Measurements from ENCODE around the gene HOMER2. TPM values are rescaled to one million over a fixed set of nuclear protein-coding genes. Genes with fewer than 3 reads are reported as not detected.

HOMER2 gene
- total and polyA plus RNA-seq, 11 donors = 15.2 to 60.5 (median 36.9) TPM

- H3K4me3 ChIP-seq = no peak overlapping the region
- DNase-seq = peak in 2 of 5 donors; percentile 22 to 26
- intact Hi-C loops (cut with DNase I) = no loop called here
- peak overlapping the region in 6 of 12 donors; percentile 1 to 67 (median 52) for H3K27ac ChIP-seq
- H3K27me3 ChIP-seq = no peaks in the 10 kb centered on the region
- ATAC-seq = peak; percentile 37 to 68 (median 49)
- no peak for TF ChIP-seq CTCF (IDR thresholded peaks at IDR 0.05)
- TF ChIP-seq POLR2A (IDR thresholded peaks at IDR 0.05) = no peak
- H3K4me1 ChIP-seq = peaks cover 0 to 49% (median 9%) of the 10 kb centered on the region in 12 donors
- H3K9me3 ChIP-seq = peaks cover 0 to 2% (median 0%) of the 10 kb centered on the region in 12 donors
- H3K36me3 ChIP-seq = peaks cover 0 to 16% (median 0%) of the 10 kb centered on the region in 9 donors
- 41 to 56% (median 50%) methylated on average over 7 of the region's 7 CpGs for WGBS, 4 donors
Observed at GRCh38 chr15:82799183-82799841, 153.2 kb downstream of the HOMER2 start.

Other genes with a start within 250 kb of the HOMER2 start
- 1 to 10 TPM in 1 of 9 donors, under 1 TPM in 5, not detected in 3; 0.22 to 5.2 (median 0.54) TPM for gene AP3B2, start 242.8 kb downstream of the HOMER2 start, total RNA-seq
- under 1 TPM; 0.06 to 0.11 TPM for gene AP3B2, start 242.8 kb downstream of the HOMER2 start, polyA plus RNA-seq
- gene FSD2, start 146.7 kb downstream of the HOMER2 start, total RNA-seq = 100 to 1,000 TPM in 1 of 9 donors, 10 to 100 TPM in 8; 11.7 to 140 (median 71.6) TPM
- gene FSD2, start 146.7 kb downstream of the HOMER2 start, polyA plus RNA-seq = 10 to 100 TPM in 1 of 2 donors, 1 to 10 TPM in 1; 3.6 to 29.8 TPM
- 1 to 10 TPM; 4.6 to 9.1 (median 6.3) TPM for gene WHAMM, start 143.1 kb downstream of the HOMER2 start, total RNA-seq
- 1 to 10 TPM; 2.8 to 7.4 TPM for gene WHAMM, start 143.1 kb downstream of the HOMER2 start, polyA plus RNA-seq
- gene RAMAC, start 33.5 kb upstream of the HOMER2 start, total RNA-seq = 10 to 100 TPM; 11.0 to 17.0 (median 14.9) TPM
- 10 to 100 TPM; 13.9 to 25.5 TPM for gene RAMAC, start 33.5 kb upstream of the HOMER2 start, polyA plus RNA-seq
- 10 to 100 TPM in 5 of 9 donors, 1 to 10 TPM in 4; 6.0 to 17.0 (median 10.5) TPM for gene C15orf40, start 58.9 kb upstream of the HOMER2 start, total RNA-seq
- gene C15orf40, start 58.9 kb upstream of the HOMER2 start, polyA plus RNA-seq = 1 to 10 TPM; 6.7 to 9.2 TPM
- 100 to 1,000 TPM; 109 to 192 (median 140) TPM for gene BTBD1, start 114.5 kb upstream of the HOMER2 start, total RNA-seq
- gene BTBD1, start 114.5 kb upstream of the HOMER2 start, polyA plus RNA-seq = 100 to 1,000 TPM in 1 of 2 donors, 10 to 100 TPM in 1; 15.2 to 103 TPM
- 1 to 10 TPM; 2.6 to 9.4 (median 4.7) TPM for gene TM6SF1, start 154.9 kb upstream of the HOMER2 start, total RNA-seq
- 1 to 10 TPM; 2.7 to 5.6 TPM for gene TM6SF1, start 154.9 kb upstream of the HOMER2 start, polyA plus RNA-seq